HepG2 (cell line): ENCODE data around the gene RARA. TPM values are rescaled to one million over a fixed set of nuclear protein-coding genes. Genes with fewer than 3 reads are reported as not detected.

Source experiments
- ATAC-seq: fragments of 200-7000 bp; cut with Tn5 transposase; 3 replicates; pipeline ENCODE4 v1.9.1; 2020; ENCODE audit warnings: mild to moderate bottlenecking, moderate library complexity
- BruUV-seq: library from RNA; stranded (reverse); fragments of 400-500 nt; replicated peaks from 2 replicates; lab custom pipeline; 2021; lab: Mats Ljungman, UMichigan
- CTCF ChIA-PET: fragments of 300-600 bp; formaldehyde crosslinking; extraction: SDS; loops from one replicate; lab custom pipeline; 2021; ENCODE audit warnings: low total read pairs, inconsistent platforms, low intra/inter-chr PET ratio; lab: Yijun Ruan, JAX
- POLR2A ChIA-PET: fragments of 350-600 bp; sonication (Branson Sonifier 250); formaldehyde crosslinking; loops from one replicate; lab custom pipeline; 2020; ENCODE audit warnings: antibody characterized with exemption, inconsistent platforms; lab: Yijun Ruan, JAX
- DNase-seq: peaks from one replicate; pipeline ENCODE4 v3.0.0-alpha.2; 2015; ENCODE audit warnings: low spot score
- FAIRE-seq: peaks from 3 replicates; lab custom pipeline; 2011; peaks lifted over from hg19 to GRCh38; lab: Jason Lieb, UNC
- H2AFZ ChIP-seq: one replicate; pipeline ENCODE4 v1.6.1; 2011; ENCODE audit warnings: low read length, inconsistent platforms
- H3K27ac ChIP-seq: fragments of 300-600 bp; 3 replicates; pipeline ENCODE4 v1.8.0; 2011; ENCODE audit warnings: mixed run types, mild to moderate bottlenecking, mixed read lengths, low read length, inconsistent platforms; ENCODE audit not compliant: insufficient read depth; ENCODE audit errors: extremely low read length
- H3K27me3 ChIP-seq, 2 experiments: fragments of 200-600 bp in 1 of 2; 2 replicates in 1 of 2; 3 replicates in 1 of 2; pipeline versions ENCODE4 v1.6.0 to v1.8.0; 2011; ENCODE audit warnings: low read length in 2 of 2, mild to moderate bottlenecking in 2 of 2, moderate library complexity in 2 of 2, inconsistent platforms in 1 of 2; ENCODE audit not compliant: insufficient read depth in 2 of 2, control insufficient read depth in 1 of 2
- H3K36me3 ChIP-seq, 2 experiments: fragments of 200-600 bp in 1 of 2; replicated peaks in 1 of 2; 2 replicates in 1 of 2; 3 replicates in 1 of 2; pipeline versions ENCODE4 v1.5.1 to v1.8.0; 2011; ENCODE audit warnings: low read length in 2 of 2, inconsistent platforms in 1 of 2; ENCODE audit not compliant: insufficient read depth in 2 of 2, control insufficient read depth in 1 of 2
- H3K4me1 ChIP-seq: 2 replicates; pipeline ENCODE4 v1.5.1; 2012; ENCODE audit warnings: low read length, inconsistent platforms; ENCODE audit not compliant: insufficient read depth
- H3K4me2 ChIP-seq: 2 replicates; pipeline ENCODE4 v1.6.0; 2011; ENCODE audit warnings: low read depth, low read length, inconsistent platforms
- H3K4me3 ChIP-seq, 3 experiments: fragments of 200-600 bp in 1 of 3; sonication (generic), shearing (Covaris generic) in 1 of 3; replicated peaks in 1 of 3; 2 replicates each; pipeline ENCODE4 v1.5.1; 2011 to 2016; ENCODE audit warnings: low read length in 3 of 3, inconsistent platforms in 2 of 3, low read depth in 2 of 3, mild to moderate bottlenecking in 2 of 3, control low read depth in 1 of 3, mixed read lengths in 1 of 3; ENCODE audit not compliant: insufficient read depth in 1 of 3
- H3K79me2 ChIP-seq: one replicate; pipeline ENCODE4 v1.6.1; 2011; ENCODE audit warnings: low read length, inconsistent platforms; ENCODE audit not compliant: insufficient read depth
- H3K9ac ChIP-seq: 2 replicates; pipeline ENCODE4 v1.6.0; 2011; ENCODE audit warnings: mild to moderate bottlenecking, low read depth, low read length, inconsistent platforms; ENCODE audit not compliant: insufficient read depth
- H3K9me3 ChIP-seq: 2 replicates; pipeline ENCODE4 v1.5.1; 2012; ENCODE audit warnings: mild to moderate bottlenecking, low read length
- H4K20me1 ChIP-seq: 2 replicates; pipeline ENCODE4 v1.6.0; 2011; ENCODE audit warnings: inconsistent platforms, mild to moderate bottlenecking, low read length, moderate library complexity; ENCODE audit not compliant: insufficient read depth
- ASH2L ChIP-seq: fragments of 300-600, 200-600 bp; sonication (generic); IDR thresholded peaks from 2 replicates; pipeline ENCODE4 v1.7.0; 2017; ENCODE audit warnings: low read depth, mild to moderate bottlenecking, moderate library complexity, mixed read lengths, low read length; ENCODE audit not compliant: insufficient read length
- CREB1 ChIP-seq, 2 experiments: fragments of 450-650 bp in 1 of 2; IDR thresholded peaks; 2 replicates each; pipeline ENCODE4 v1.6.1; 2016 to 2017; ENCODE audit warnings: control low read depth in 1 of 2, mild to moderate bottlenecking in 1 of 2, missing compliant biosample characterization in 1 of 2, missing genetic modification characterization in 1 of 2
- DNMT1 ChIP-seq: sonication (generic); formaldehyde crosslinking; IDR thresholded peaks from 2 replicates; pipeline ENCODE4 v1.5.1; 2020; ENCODE audit warnings: mild to moderate bottlenecking, missing genetic modification reagents
- MAFK ChIP-seq, 2 experiments: IDR thresholded peaks in 1 of 2; conservative IDR thresholded peaks in 1 of 2; 2 replicates each; pipeline ENCODE4 v1.6.1; 2011; ENCODE audit warnings: improper control_type of control experiment in 2 of 2, low read length in 2 of 2
- MEIS1 ChIP-seq: sonication (generic); formaldehyde crosslinking; IDR thresholded peaks from 2 replicates; pipeline ENCODE4 v1.9.0; 2021; ENCODE audit warnings: mild to moderate bottlenecking, missing genetic modification reagents, moderate library complexity, borderline replicate concordance
- MIER3 ChIP-seq: IDR thresholded peaks from 2 replicates; pipeline ENCODE4 v1.6.1; 2016; ENCODE audit warnings: missing compliant biosample characterization, borderline replicate concordance
- NONO ChIP-seq, 2 experiments: fragments of 450-650 bp in 1 of 2; sonication (generic) in 1 of 2; formaldehyde crosslinking in 1 of 2; IDR thresholded peaks in 1 of 2; conservative IDR thresholded peaks in 1 of 2; 2 replicates each; pipeline versions ENCODE4 v1.6.1 to v1.8.0; 2017 to 2022; ENCODE audit warnings: mild to moderate bottlenecking in 1 of 2, missing genetic modification reagents in 1 of 2, moderate library complexity in 1 of 2
- NRL ChIP-seq: sonication (generic); formaldehyde crosslinking; IDR thresholded peaks from 2 replicates; pipeline ENCODE4 v1.5.0; 2020; ENCODE audit warnings: missing genetic modification reagents, mild to moderate bottlenecking, moderate library complexity, borderline replicate concordance
- POLR2AphosphoS5 ChIP-seq: IDR thresholded peaks from 2 replicates; pipeline ENCODE4 v1.6.1; 2012; ENCODE audit warnings: low read depth, low read length
- POLR2G ChIP-seq: fragments of 200-400 bp; formaldehyde crosslinking; IDR thresholded peaks from 2 replicates; pipeline ENCODE4 v1.6.1; 2018; ENCODE audit warnings: mild to moderate bottlenecking, low read depth, low read length, moderate library complexity
- RFXAP ChIP-seq: sonication (generic); formaldehyde crosslinking; IDR thresholded peaks from 2 replicates; pipeline ENCODE4 v1.4.0; 2020; ENCODE audit warnings: missing genetic modification reagents, borderline replicate concordance
- TFAP4 ChIP-seq: sonication (generic); IDR thresholded peaks from 2 replicates; pipeline ENCODE4 v1.6.1; 2016; ENCODE audit warnings: low read depth, borderline replicate concordance
- THRA ChIP-seq: sonication (generic); formaldehyde crosslinking; IDR thresholded peaks from 2 replicates; pipeline ENCODE4 v1.4.0; 2020; ENCODE audit warnings: missing genetic modification reagents, borderline replicate concordance
- ZKSCAN5 ChIP-seq: sonication (generic); formaldehyde crosslinking; IDR thresholded peaks from 2 replicates; pipeline ENCODE4 v1.5.1; 2020; ENCODE audit warnings: mild to moderate bottlenecking, missing genetic modification reagents
- ZNF17 ChIP-seq: sonication (generic); formaldehyde crosslinking; IDR thresholded peaks from 2 replicates; pipeline ENCODE4 v1.5.0; 2020; ENCODE audit warnings: mild to moderate bottlenecking, missing genetic modification reagents
- ZNF614 ChIP-seq: IDR thresholded peaks from 2 replicates; pipeline ENCODE4 v1.6.1; 2018; ENCODE audit warnings: missing biosample characterization, missing genetic modification reagents, inconsistent platforms, borderline replicate concordance
- ZNF775 ChIP-seq: sonication (generic); formaldehyde crosslinking; IDR thresholded peaks from 2 replicates; pipeline ENCODE4 v1.4.0; 2020; ENCODE audit warnings: missing genetic modification reagents, mild to moderate bottlenecking, moderate library complexity, borderline replicate concordance
- WGBS: methylation state at CpG from one replicate; pipeline ENCODE4 v1.1.6; 2017; ENCODE audit warnings: low lambda C conversion rate; 5-methylcytosine and 5-hydroxymethylcytosine counted together
- in situ Hi-C: cut with HindIII; loops from 2 replicates; pipeline ENCODE4 v1.10.0; 2017; ENCODE audit warnings: low pct_unique_long_range_greater_than_20kb; ENCODE audit not compliant: extremely low pct_ligation_motif_present
- intact Hi-C: fragments of 100-400 bp; cut with micrococcal nuclease; formaldehyde crosslinking; loops from one replicate; pipeline ENCODE4 v1.10.0; 2022; ENCODE audit not compliant: unreplicated experiment
- polyA plus RNA-seq, 8 experiments: library from polyadenylated mRNA; depleted of rRNA in 3 of 8; stranded (reverse) in 7 of 8; unstranded in 1 of 8; fragments of >200 nt; fragmentation: Illumina TruSeq in 4 of 8; extraction: Trizol in 4 of 8; gene quantifications; 2 replicates each; pipeline versions ENCODE4 v1.2.1 to v1.2.3, GENCODE V29; 2011 to 2016; ENCODE audit warnings: low read depth in 4 of 8, missing spikeins in 1 of 8, mixed read lengths in 1 of 8; ENCODE audit not compliant: insufficient read depth in 1 of 8
- total RNA-seq, 5 experiments: library from RNA; depleted of rRNA; stranded (reverse); fragments of >200 nt; fragmentation: Illumina TruSeq; extraction: Trizol; gene quantifications; 2 replicates each; pipeline ENCODE4 v1.2.3, GENCODE V29; 2016; ENCODE audit warnings: low read depth in 1 of 5

The RARA gene
- total and polyA plus RNA-seq, 2 of the 13 experiments (the other 11 are each of a cell fraction or from before 2014, with no cell fraction given): 6.4 to 8.6 TPM

GRCh38 chr17:40307001-40307730 is 1.8 kb upstream of the RARA start (continued):
- TF ChIP-seq MAFK (conservative IDR thresholded peaks at IDR 0.05 in 1 of 2, IDR thresholded peaks at IDR 0.05 in 1 of 2; ENCODE audit: low read length in 2 of 2): peak; percentile 92 to 93
- TF ChIP-seq POLR2AphosphoS5: peak; percentile 29; the same call in 1 of the 2 replicates
- no peak for TF ChIP-seq NRL (CRISPR knock-in tag)
- no peak for TF ChIP-seq RFXAP (CRISPR knock-in tag)

- Histone ChIP-seq H3K27ac (no peak overlapping the region), H3K4me3 (no peak overlapping the region), H3K36me3 (peaks cover 0 to 8% of the 10 kb centered on the region in 2 experiments; a peak in 4 of 5 replicates), H3K27me3 (no peaks in the 10 kb centered on the region; a peak in 1 of 5 replicates), H3K9me3 (no peaks in the 10 kb centered on the region), H3K9ac (no peak overlapping the region), H3K4me2 (peak overlapping the region; percentile 28), H2AFZ (no peak overlapping the region), H3K4me1 (peaks cover 63% of the 10 kb centered on the region), H3K79me2 (no peaks in the 10 kb centered on the region), H4K20me1 (no peaks in the 10 kb centered on the region)
- CTCF ChIA-PET: interaction anchor here (8.6 kb wide), 1 partner anchor 47 kb away, joined by 157 read pairs; no protein-coding TSS in a partner anchor
- DNase-seq (no peak), ATAC-seq (no peak), FAIRE-seq (no peak)
- intact Hi-C loops: no loop called here
- POLR2A ChIA-PET: interaction anchor here (1.2 to 4.1 kb wide), 7 partner anchors 10 to 55 kb away, joined by 3 to 35 read pairs (median 5); no protein-coding TSS in a partner anchor
- 14% methylated on average over 3 of the region's 3 CpGs for WGBS
- in situ Hi-C loops: no loop called here
- BruUV-seq: no TSS peak
- TF ChIP-seq NONO (IDR thresholded peaks at IDR 0.05): no peak
- 0 out of 2 replicates have a peak, but pooled peaks have one; percentile 38 for TF ChIP-seq NONO (CRISPR knock-in tag; conservative IDR thresholded peaks at IDR 0.05)
- no peak for TF ChIP-seq MEIS1 (CRISPR knock-in tag)
- no peak for TF ChIP-seq DNMT1 (CRISPR knock-in tag)
- TF ChIP-seq POLR2G: 0 out of 2 replicates have a peak, but pooled peaks have one; percentile 39
- TF ChIP-seq ZNF17: no peak
- 0 out of 2 replicates have a peak, but pooled peaks have one; percentile 25 for TF ChIP-seq THRA (CRISPR knock-in tag)
- TF ChIP-seq ZNF775: peak; percentile 67; the same call in 1 of the 2 replicates
- TF ChIP-seq ZKSCAN5: no peak
- 0 out of 2 replicates have a peak, but pooled peaks have one; percentile 16 for TF ChIP-seq POLR2AphosphoS5
- peak; percentile 50; the same call in 1 of the 2 replicates for TF ChIP-seq TFAP4
- TF ChIP-seq MIER3 (CRISPR knock-in tag): no peak
- no peak for TF ChIP-seq CREB1 (IDR thresholded peaks at IDR 0.05)
- TF ChIP-seq CREB1 (CRISPR knock-in tag; IDR thresholded peaks at IDR 0.05): 0 out of 2 replicates have a peak, but pooled peaks have one; percentile 6
- 0 out of 2 replicates have a peak, but pooled peaks have one; percentile 8 for TF ChIP-seq ZNF614
- TF ChIP-seq ASH2L: peak; percentile 8
These were observed 1.2 kb upstream of the RARA start for GRCh38 chr17:40307740-40308239.
